Measurements from ENCODE around the gene DSCAML1. TPM values are rescaled to one million over a fixed set of nuclear protein-coding genes. Genes with fewer than 3 reads are reported as not detected.

Gene DSCAML1
- total RNA-seq, 4 donors from 2014 or later: 0.29 to 29.1 (median 3.4) TPM

DNA sequence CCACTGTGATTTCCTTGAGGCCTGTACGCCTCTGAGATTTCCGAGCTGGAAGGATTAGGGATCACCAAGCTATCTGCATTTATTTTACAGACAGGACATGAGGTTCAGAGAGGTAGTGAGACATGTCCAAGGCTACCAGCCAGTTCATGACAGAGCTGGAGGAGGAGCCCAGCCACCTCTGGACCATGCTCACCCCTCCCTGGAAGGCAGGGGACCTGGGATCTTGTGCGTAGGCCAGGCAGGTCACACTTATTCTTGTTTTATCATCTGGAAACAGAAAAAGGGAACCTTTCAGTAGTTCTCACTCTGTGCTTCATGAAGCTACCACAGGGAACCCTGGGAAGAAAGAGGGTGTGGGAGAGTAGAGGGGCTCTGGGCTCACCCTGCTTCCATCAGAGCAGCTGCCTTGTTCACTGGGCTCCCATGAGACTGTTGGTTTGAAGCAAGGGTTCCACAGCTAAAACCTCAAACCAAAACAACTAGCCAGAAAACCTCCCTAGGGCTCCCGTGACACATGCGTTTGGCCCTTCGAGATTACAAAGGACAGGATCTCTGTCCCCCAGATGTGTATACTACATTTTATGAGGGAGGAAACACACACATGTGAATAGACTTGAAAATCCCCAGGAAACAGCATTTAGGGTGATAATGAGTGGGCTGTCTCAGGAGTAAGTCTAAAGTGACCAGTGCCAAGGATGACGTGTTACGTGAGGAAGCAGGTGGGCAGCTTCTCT lies 106.4 kb downstream of the DSCAML1 start:
- H3K9me3 ChIP-seq: no peaks in the 10 kb centered on the region
- H3K4me3 ChIP-seq: no peak overlapping the region
- H3K27me3 ChIP-seq: no peaks in the 10 kb centered on the region
- no peaks in the 10 kb centered on the region for H3K36me3 ChIP-seq
- intact Hi-C loops (cut with DNase I; ENCODE audit: low total_unique reads): no loop called here
- no peaks in the 10 kb centered on the region for H3K4me1 ChIP-seq
- no peak for DNase-seq
- TF ChIP-seq, protein P1, sequence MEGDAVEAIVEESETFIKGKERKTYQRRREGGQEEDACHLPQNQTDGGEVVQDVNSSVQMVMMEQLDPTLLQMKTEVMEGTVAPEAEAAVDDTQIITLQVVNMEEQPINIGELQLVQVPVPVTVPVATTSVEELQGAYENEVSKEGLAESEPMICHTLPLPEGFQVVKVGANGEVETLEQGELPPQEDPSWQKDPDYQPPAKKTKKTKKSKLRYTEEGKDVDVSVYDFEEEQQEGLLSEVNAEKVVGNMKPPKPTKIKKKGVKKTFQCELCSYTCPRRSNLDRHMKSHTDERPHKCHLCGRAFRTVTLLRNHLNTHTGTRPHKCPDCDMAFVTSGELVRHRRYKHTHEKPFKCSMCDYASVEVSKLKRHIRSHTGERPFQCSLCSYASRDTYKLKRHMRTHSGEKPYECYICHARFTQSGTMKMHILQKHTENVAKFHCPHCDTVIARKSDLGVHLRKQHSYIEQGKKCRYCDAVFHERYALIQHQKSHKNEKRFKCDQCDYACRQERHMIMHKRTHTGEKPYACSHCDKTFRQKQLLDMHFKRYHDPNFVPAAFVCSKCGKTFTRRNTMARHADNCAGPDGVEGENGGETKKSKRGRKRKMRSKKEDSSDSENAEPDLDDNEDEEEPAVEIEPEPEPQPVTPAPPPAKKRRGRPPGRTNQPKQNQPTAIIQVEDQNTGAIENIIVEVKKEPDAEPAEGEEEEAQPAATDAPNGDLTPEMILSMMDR (IDR thresholded peaks at IDR 0.05): no peak
- TF ChIP-seq POLR2A (IDR thresholded peaks at IDR 0.05): no peak
- H3K27ac ChIP-seq: no peak overlapping the region

DNA sequence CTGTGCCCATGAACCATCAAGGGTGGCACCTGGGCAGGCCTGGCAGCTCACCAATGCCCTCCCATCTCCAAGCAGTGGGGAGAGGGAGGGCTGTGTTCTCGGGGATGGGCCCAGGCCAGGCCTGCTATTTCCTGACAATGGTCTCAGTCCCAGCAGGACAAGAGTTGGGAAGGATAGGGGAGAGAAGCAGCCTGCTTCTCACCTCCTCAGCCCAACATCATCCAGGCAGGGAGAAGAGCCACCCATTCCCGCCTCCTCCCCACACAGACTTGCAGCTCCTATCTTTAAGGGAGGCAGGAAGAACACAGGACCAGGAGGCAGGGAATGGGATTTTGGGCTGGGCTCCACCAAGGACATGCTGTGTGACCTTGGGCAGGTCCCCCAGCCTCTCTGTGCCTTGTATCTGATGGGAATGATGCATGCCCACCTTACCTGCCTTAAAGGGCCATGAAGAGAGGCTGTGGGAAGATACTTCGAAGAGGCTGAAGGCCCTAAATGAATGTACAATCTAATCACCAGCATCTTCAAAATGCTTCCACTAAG lies 108.7 kb downstream of the DSCAML1 start:
- TF ChIP-seq POLR2A (IDR thresholded peaks at IDR 0.05): no peak
- TF ChIP-seq, protein P1 (IDR thresholded peaks at IDR 0.05): no peak
- no peak overlapping the region for H3K27ac ChIP-seq
- no peak overlapping the region for H3K4me3 ChIP-seq
- H3K27me3 ChIP-seq: no peaks in the 10 kb centered on the region
- intact Hi-C loops (cut with DNase I; ENCODE audit: low total_unique reads): no loop called here
- DNase-seq: no peak
- no peaks in the 10 kb centered on the region for H3K4me1 ChIP-seq
- no peaks in the 10 kb centered on the region for H3K36me3 ChIP-seq
- H3K9me3 ChIP-seq: no peaks in the 10 kb centered on the region

DNA sequence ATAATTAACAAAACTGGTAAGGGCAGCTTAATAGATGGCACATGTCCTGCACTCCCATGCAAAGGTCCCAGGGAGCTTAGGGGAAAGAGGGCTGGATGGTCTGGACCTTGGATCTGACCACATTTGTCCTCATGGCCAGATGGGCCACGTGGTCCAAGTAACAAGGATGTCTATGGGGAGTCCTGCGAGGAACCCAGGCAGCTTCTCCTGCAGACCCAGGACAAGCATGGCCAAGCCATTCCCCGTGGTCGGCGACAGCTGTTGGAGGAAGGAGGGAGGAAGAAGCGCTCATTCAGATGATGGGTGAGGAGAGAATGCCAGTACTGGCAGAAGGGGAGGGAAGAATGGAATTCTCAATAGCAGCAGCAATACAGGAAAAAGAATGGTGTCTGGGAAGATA lies 109.2 kb downstream of the DSCAML1 start:
- no peaks in the 10 kb centered on the region for H3K9me3 ChIP-seq
- no peak for TF ChIP-seq POLR2A (IDR thresholded peaks at IDR 0.05)
- TF ChIP-seq, protein P1 (IDR thresholded peaks at IDR 0.05): no peak
- DNase-seq: no peak
- no peaks in the 10 kb centered on the region for H3K4me1 ChIP-seq
- no peak overlapping the region for H3K27ac ChIP-seq
- intact Hi-C loops (cut with DNase I; ENCODE audit: low total_unique reads): no loop called here
- H3K27me3 ChIP-seq: no peaks in the 10 kb centered on the region
- H3K36me3 ChIP-seq: no peaks in the 10 kb centered on the region
- H3K4me3 ChIP-seq: no peak overlapping the region

DNA sequence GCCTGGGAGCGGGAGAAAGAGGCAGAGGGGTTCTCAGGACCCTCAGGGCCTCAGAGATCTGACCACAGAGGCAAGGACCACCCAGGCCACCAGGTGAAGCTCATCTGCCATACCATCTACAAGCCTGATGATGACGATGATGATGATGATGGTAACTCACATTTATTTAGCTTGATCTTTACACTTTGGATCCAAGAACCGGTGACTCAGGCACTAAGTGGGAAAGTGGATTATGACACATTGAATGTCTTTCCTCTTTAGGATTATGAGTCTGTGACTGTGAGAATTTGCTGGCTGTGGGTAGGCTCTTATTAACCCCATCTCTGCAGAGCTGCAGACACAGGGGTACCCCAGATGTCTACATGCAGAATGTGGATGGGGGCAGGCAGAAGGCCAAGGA lies 110.3 kb downstream of the DSCAML1 start:
- Histone ChIP-seq H3K4me1 (no peaks in the 10 kb centered on the region), H3K9me3 (no peaks in the 10 kb centered on the region), H3K4me3 (no peak overlapping the region), H3K27me3 (no peaks in the 10 kb centered on the region), H3K36me3 (no peaks in the 10 kb centered on the region), H3K27ac (no peak overlapping the region)
- no peak for TF ChIP-seq POLR2A (IDR thresholded peaks at IDR 0.05)
- TF ChIP-seq, protein P1 (IDR thresholded peaks at IDR 0.05): no peak
- intact Hi-C loops (cut with DNase I; ENCODE audit: low total_unique reads): no loop called here
- DNase-seq: no peak

DNA sequence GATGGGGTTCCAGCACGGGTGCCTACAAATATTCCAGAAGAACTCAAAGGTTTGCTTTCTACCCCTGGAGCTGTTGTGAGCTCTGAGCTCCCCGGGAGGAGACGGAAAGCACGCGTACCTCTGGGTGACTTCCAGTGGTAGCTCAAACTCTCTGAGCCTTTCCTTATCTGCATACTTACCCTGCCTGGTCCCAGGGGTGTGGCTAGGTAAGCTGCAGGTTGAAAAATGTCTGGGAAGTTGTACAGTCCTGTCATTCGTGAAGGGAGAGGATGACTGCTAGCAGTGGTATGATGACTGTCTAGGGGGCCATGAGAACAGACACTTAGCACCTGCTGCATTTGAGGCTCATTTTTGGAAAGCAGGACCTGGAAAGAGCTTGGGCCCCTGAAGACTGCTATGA lies 111.5 kb downstream of the DSCAML1 start:
- no peak for DNase-seq
- intact Hi-C loops (cut with DNase I; ENCODE audit: low total_unique reads): no loop called here
- H3K4me3 ChIP-seq: no peak overlapping the region
- H3K36me3 ChIP-seq: no peaks in the 10 kb centered on the region
- H3K27ac ChIP-seq: no peak overlapping the region
- TF ChIP-seq, protein P1 (IDR thresholded peaks at IDR 0.05): no peak
- no peak for TF ChIP-seq POLR2A (IDR thresholded peaks at IDR 0.05)
- H3K27me3 ChIP-seq: no peaks in the 10 kb centered on the region
- H3K9me3 ChIP-seq: no peaks in the 10 kb centered on the region
- H3K4me1 ChIP-seq: no peaks in the 10 kb centered on the region

Data from uterus (tissue), 4 donors.